ENCODE data around the gene PRR7. TPM values are rescaled to one million over a fixed set of nuclear protein-coding genes. Genes with fewer than 3 reads are reported as not detected.

PRR7 gene
- polyA plus RNA-seq, 3 donors: 1.8 to 17.4 (median 2.1) TPM

GRCh38 chr5:177499842-177500241 is 53.2 kb downstream of the PRR7 start:
- Histone ChIP-seq H3K4me1 (ENCODE audit: control insufficient read depth in 1 of 2, insufficient read depth in 2 of 2, low read length in 2 of 2) (peaks cover 75 to 78% of the 10 kb centered on the region in 2 donors), H2AFZ (ENCODE audit: insufficient read depth, low read depth, low read length, poor library complexity, severe bottlenecking) (no peak overlapping the region), H3K27ac (ENCODE audit: low read depth in 1 of 2, low read length in 2 of 2) (no peak overlapping the region), H3K79me2 (ENCODE audit: insufficient read depth, low read length) (peaks cover 27% of the 10 kb centered on the region), H3K4me3 (replicated peaks in 1 of 3; ENCODE audit: low read depth in 2 of 3, low read length in 3 of 3) (no peak overlapping the region), H3K9me3 (replicated peaks in 1 of 2; ENCODE audit: control insufficient read depth in 1 of 2, insufficient read depth in 1 of 2, low read length in 2 of 2) (no peaks in the 10 kb centered on the region), H3K27me3 (ENCODE audit: control insufficient read depth in 2 of 2, insufficient read depth in 2 of 2, low read length in 2 of 2) (peaks cover 0 to 17% of the 10 kb centered on the region in 2 donors), H3K4me2 (replicated peaks; ENCODE audit: extremely low read depth, low read length, poor library complexity, severe bottlenecking) (no peak overlapping the region), H3K9ac (ENCODE audit: insufficient read depth, low read length, poor library complexity, severe bottlenecking) (no peak overlapping the region), H3K36me3 (replicated peaks in 1 of 2; ENCODE audit: control insufficient read depth in 1 of 2, insufficient read depth in 2 of 2, low read length in 2 of 2) (peaks cover 24 to 25% of the 10 kb centered on the region in 2 donors), H4K20me1 (ENCODE audit: insufficient read depth, low read length) (peaks cover 57% of the 10 kb centered on the region)
- H3K27ac Mint-ChIP-seq: peak overlapping the region in 2 of 7 donors; percentile 55 to 58
- H3K9me3 Mint-ChIP-seq: peaks cover 0 to 3% (median 0%) of the 10 kb centered on the region in 7 donors
- DNase-seq: no peak
- TF ChIP-seq CTCF (IDR thresholded peaks at IDR 0.05): no peak
- peaks cover 19 to 30% (median 21%) of the 10 kb centered on the region in 3 donors for H3K27me3 Mint-ChIP-seq (ENCODE audit: low read depth in 3 of 3)
- intact Hi-C loops (cut with micrococcal nuclease): loop anchor here (5.0 to 10.0 kb wide), 6 partner anchors 43 to 188 kb away; partner anchors contain the start of genes MXD3 (in 2 of the 2) and PFN3 (in 1 of the 2)
- peaks cover 22 to 33% of the 10 kb centered on the region in 2 donors for H3K36me3 Mint-ChIP-seq
- H3K4me1 Mint-ChIP-seq: peaks cover 70% of the 10 kb centered on the region
- WGBS (ENCODE audit: insufficient coverage): 86% methylated on average over 6 of the region's 6 CpGs
- H3K4me3 Mint-ChIP-seq: peak overlapping the region in 1 of 2 donors; percentile 63

DNA sequence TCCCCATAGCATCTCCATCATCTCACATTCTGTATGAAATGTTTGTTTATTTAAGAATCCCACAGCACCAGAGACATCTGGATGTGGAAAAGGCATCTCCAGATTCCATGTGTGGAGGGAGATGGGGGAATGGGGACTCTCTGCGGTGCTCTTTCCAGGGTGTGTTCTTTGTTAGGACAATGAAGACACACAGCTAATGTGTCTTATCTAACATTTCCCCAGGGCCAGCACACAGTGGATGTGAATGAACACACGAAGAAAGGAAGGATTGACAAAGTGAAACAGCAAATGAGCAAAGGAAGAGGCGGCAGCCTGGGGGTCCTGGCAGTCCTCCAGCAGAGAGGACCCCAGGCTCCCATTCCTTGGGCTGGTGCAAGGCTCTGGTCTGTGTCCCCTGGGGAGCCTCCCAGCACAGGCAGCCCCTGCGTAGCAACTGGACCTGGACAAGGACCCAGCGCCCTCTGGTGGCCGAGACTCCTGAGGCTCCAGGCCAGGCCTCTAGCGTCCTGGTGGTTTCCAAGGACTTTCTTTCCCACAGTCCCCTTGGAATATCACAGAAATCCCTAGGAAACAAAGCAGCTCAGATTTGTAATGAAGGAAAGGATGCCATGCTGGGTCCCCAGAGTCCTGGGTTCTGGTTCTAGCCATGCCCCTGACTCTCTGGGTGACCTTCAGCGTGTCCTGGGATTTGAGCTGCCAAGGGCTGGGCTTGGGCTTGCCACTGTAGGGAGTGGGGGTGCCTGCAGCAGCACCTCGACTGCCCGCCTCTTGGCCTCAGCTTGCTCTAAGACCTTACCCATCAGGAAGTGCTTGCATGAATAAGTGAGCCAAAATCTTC is 54.3 kb downstream of the PRR7 start:
- Histone ChIP-seq H2AFZ (ENCODE audit: insufficient read depth, low read depth, low read length, poor library complexity, severe bottlenecking) (no peak overlapping the region), H3K4me2 (replicated peaks; ENCODE audit: extremely low read depth, low read length, poor library complexity, severe bottlenecking) (no peak overlapping the region), H3K27ac (ENCODE audit: low read depth in 1 of 2, low read length in 2 of 2) (no peak overlapping the region), H3K79me2 (ENCODE audit: insufficient read depth, low read length) (peaks cover 27% of the 10 kb centered on the region), H3K9me3 (replicated peaks in 1 of 2; ENCODE audit: control insufficient read depth in 1 of 2, insufficient read depth in 1 of 2, low read length in 2 of 2) (no peaks in the 10 kb centered on the region), H3K27me3 (ENCODE audit: control insufficient read depth in 2 of 2, insufficient read depth in 2 of 2, low read length in 2 of 2) (peaks cover 0 to 17% of the 10 kb centered on the region in 2 donors), H3K9ac (ENCODE audit: insufficient read depth, low read length, poor library complexity, severe bottlenecking) (no peak overlapping the region), H3K4me1 (ENCODE audit: control insufficient read depth in 1 of 2, insufficient read depth in 2 of 2, low read length in 2 of 2) (peaks cover 70 to 78% of the 10 kb centered on the region in 2 donors), H4K20me1 (ENCODE audit: insufficient read depth, low read length) (peaks cover 62% of the 10 kb centered on the region), H3K36me3 (replicated peaks in 1 of 2; ENCODE audit: control insufficient read depth in 1 of 2, insufficient read depth in 2 of 2, low read length in 2 of 2) (peaks cover 32% of the 10 kb centered on the region in 2 donors), H3K4me3 (replicated peaks in 1 of 3; ENCODE audit: low read depth in 2 of 3, low read length in 3 of 3) (no peak overlapping the region)
- intact Hi-C loops (cut with micrococcal nuclease): loop anchor here (5.0 to 10.0 kb wide), 2 partner anchors 109 to 186 kb away; partner anchors contain the start of gene MXD3 (in 1 of the 2)
- WGBS (ENCODE audit: insufficient coverage): 17% methylated on average over 7 of the region's 10 CpGs
- H3K4me1 Mint-ChIP-seq: peaks cover 67% of the 10 kb centered on the region
- peak; percentile 77 to 89 (median 84) for DNase-seq
- H3K27me3 Mint-ChIP-seq (ENCODE audit: low read depth in 3 of 3): peaks cover 19 to 30% (median 21%) of the 10 kb centered on the region in 3 donors
- peaks cover 31 to 41% of the 10 kb centered on the region in 2 donors for H3K36me3 Mint-ChIP-seq
- peak overlapping the region in 1 of 2 donors; percentile 63 for H3K4me3 Mint-ChIP-seq
- H3K27ac Mint-ChIP-seq: peak overlapping the region in 6 of 7 donors; percentile 7 to 71 (median 46)
- TF ChIP-seq CTCF (IDR thresholded peaks at IDR 0.05): peak; percentile 97
- peaks cover 0 to 3% (median 0%) of the 10 kb centered on the region in 7 donors for H3K9me3 Mint-ChIP-seq
